Measurements from ENCODE around the gene CIDEB.
A peak's percentile ranks its signal among the peaks of the same experiment; 100 is the strongest.

DNA sequence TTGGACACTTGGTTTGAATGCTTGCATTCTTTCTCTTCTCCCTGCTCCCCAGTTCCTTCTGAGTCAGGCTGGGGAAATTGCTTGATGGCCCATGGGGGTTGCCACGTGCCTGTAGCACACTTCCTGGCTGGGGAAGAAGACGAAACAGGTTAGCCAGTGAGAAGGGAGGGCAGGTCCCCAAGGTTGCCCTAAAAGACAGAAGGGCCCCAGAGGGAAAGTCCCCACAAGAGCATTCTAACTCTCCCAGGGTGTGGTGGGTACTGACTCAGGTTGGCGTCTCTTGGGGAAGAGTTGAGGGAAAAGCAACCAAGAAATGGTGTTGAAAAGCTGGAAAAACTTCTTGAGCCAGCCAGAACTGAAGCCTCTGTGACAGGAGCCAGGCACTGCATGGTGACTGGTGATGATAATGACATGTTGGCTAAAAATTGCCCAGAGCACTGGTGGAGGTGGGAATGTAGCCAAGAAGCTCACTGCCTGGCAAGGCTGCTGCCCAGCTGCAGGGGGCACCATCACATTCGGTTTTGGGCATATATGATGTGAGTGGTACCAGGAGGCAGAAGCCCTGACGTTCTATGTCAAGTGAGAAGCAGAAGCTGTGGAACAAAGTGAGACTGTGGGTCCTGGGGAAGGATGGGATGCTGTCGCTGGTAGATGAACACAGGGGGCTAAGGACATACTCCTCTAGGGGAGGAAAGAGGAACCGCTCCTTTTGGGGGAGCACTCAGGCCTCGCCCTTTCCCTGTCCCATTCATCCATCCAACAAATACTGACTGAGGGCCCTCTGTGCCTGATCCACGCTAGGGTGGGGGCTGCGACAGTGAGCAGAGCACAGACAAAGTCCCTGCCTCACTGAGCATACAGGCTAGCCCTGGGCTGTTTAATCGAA is 28.2 kb downstream of the CIDEB start:
- TF ChIP-seq CTCF (CRISPR knock-in tag; IDR thresholded peaks at IDR 0.05) (peak; percentile 33; the same call in 1 of the 2 replicates), NR2C2 (CRISPR knock-in tag; IDR thresholded peaks at IDR 0.05; ENCODE audit: borderline replicate concordance) (no peak), FOXK1 (CRISPR knock-in tag; IDR thresholded peaks at IDR 0.05; ENCODE audit: borderline replicate concordance, low read depth) (no peak), FOXM1 (CRISPR knock-in tag; IDR thresholded peaks at IDR 0.05) (no peak), ZNF75D (CRISPR knock-in tag; IDR thresholded peaks at IDR 0.05; ENCODE audit: borderline replicate concordance) (no peak), EP300 (IDR thresholded peaks at IDR 0.05; ENCODE audit: low read depth in 2 of 2, low read length in 2 of 2) (no peak), EP300 (CRISPR knock-in tag; IDR thresholded peaks at IDR 0.05; ENCODE audit: borderline replicate concordance) (no peak), ZNF335 (CRISPR knock-in tag; IDR thresholded peaks at IDR 0.05) (no peak), MIER2 (CRISPR knock-in tag; IDR thresholded peaks at IDR 0.05) (no peak)
- TF ChIP-seq, protein P1, sequence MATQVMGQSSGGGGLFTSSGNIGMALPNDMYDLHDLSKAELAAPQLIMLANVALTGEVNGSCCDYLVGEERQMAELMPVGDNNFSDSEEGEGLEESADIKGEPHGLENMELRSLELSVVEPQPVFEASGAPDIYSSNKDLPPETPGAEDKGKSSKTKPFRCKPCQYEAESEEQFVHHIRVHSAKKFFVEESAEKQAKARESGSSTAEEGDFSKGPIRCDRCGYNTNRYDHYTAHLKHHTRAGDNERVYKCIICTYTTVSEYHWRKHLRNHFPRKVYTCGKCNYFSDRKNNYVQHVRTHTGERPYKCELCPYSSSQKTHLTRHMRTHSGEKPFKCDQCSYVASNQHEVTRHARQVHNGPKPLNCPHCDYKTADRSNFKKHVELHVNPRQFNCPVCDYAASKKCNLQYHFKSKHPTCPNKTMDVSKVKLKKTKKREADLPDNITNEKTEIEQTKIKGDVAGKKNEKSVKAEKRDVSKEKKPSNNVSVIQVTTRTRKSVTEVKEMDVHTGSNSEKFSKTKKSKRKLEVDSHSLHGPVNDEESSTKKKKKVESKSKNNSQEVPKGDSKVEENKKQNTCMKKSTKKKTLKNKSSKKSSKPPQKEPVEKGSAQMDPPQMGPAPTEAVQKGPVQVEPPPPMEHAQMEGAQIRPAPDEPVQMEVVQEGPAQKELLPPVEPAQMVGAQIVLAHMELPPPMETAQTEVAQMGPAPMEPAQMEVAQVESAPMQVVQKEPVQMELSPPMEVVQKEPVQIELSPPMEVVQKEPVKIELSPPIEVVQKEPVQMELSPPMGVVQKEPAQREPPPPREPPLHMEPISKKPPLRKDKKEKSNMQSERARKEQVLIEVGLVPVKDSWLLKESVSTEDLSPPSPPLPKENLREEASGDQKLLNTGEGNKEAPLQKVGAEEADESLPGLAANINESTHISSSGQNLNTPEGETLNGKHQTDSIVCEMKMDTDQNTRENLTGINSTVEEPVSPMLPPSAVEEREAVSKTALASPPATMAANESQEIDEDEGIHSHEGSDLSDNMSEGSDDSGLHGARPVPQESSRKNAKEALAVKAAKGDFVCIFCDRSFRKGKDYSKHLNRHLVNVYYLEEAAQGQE (IDR thresholded peaks at IDR 0.05; ENCODE audit: borderline replicate concordance in 1 of 2, low read depth in 1 of 2, low read length in 2 of 2) = no peak

Measured in HepG2 (cell line).